ENCODE results near the gene ALK. TPM values are rescaled to one million over a fixed set of nuclear protein-coding genes. Genes with fewer than 3 reads are reported as not detected.

The ALK gene
- total and polyA plus RNA-seq, 2 donors (not counting 1 experiment from before 2014, with no cell fraction given), result not detected

DNA sequence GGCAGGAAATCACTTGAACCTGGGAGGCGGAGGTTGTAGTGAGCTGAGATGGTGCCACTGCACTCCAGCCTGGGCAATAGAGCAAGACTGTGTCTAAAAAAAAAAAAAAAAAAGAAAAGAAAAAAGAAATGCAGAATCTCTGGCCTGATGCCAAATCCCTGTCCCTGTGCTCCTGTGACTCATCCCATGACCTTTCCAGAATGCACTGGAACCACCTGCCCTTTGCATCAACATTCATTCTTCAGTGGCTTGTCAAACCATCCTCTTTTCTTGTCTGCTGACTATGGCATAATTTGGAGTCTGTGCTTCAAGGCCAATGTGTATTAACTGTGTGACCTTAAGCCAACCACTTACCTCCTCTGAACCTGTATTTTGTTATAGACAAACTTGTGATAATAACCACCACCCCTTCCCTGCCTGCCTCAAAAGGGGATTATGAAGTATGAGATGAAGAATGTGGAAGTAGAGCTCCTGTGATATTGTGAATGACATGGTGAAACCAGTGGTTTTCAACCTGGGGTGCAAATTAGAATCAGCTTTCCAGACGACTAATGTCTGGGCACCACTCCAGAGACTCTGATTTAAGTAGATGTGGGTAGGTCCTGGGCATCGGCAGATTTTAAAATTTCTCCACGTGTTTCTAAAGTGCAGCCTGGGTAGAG lies 616.9 kb downstream of the ALK start:
- Mint-ChIP-seq H3K27ac (no peak overlapping the region), H3K4me3 (no peak overlapping the region), H3K9me3 (ENCODE audit: insufficient read depth) (no peaks in the 10 kb centered on the region), H3K4me1 (no peaks in the 10 kb centered on the region), H3K27me3 (peaks cover 32% of the 10 kb centered on the region)
- Histone ChIP-seq H2AFZ (ENCODE audit: insufficient read depth, low read depth, low read length, poor library complexity, severe bottlenecking) (no peak overlapping the region), H3K4me3 (ENCODE audit: control extremely low read depth in 1 of 5, extremely low read depth in 1 of 5, insufficient read depth in 1 of 5, low read depth in 2 of 5, low read length in 4 of 5) (no peak overlapping the region), H3K4me1 (ENCODE audit: control insufficient read depth in 2 of 2, insufficient read depth in 2 of 2, low read length in 2 of 2) (no peaks in the 10 kb centered on the region), H3K36me3 (replicated peaks in 1 of 2; ENCODE audit: control extremely low read depth in 1 of 2, control insufficient read depth in 1 of 2, extremely low read depth in 1 of 2, insufficient read depth in 2 of 2, low read length in 1 of 2) (no peaks in the 10 kb centered on the region), H3K4me2 (replicated peaks; ENCODE audit: low read depth, low read length, poor library complexity, severe bottlenecking) (no peak overlapping the region), H3K27ac (ENCODE audit: low read length in 2 of 2) (no peak overlapping the region), H3K9ac (ENCODE audit: low read length) (no peak overlapping the region), H3K79me2 (ENCODE audit: control insufficient read depth, insufficient read depth, low read length) (no peaks in the 10 kb centered on the region), H3K9me3 (ENCODE audit: control extremely low read depth in 1 of 3, control insufficient read depth in 2 of 3, insufficient read depth in 1 of 3, low read length in 2 of 3) (no peaks in the 10 kb centered on the region), H4K20me1 (ENCODE audit: control insufficient read depth, insufficient read depth, low read length, poor library complexity, severe bottlenecking) (no peaks in the 10 kb centered on the region), H3K27me3 (replicated peaks in 1 of 4; ENCODE audit: control extremely low read depth in 1 of 4, control insufficient read depth in 3 of 4, insufficient read depth in 4 of 4, low read length in 3 of 4) (peaks cover 0 to 9% (median 4%) of the 10 kb centered on the region in 4 experiments)
- CTCF ChIA-PET, result no interaction called here
- DNase-seq (no peak), ATAC-seq (ENCODE audit: low read depth) (no peak)
- 60% methylated on average over 3 of the region's 4 CpGs for WGBS (ENCODE audit: insufficient coverage)
- intact Hi-C loops (cut with micrococcal nuclease), result loop anchor here (5.0 kb wide), 1 partner anchor 482 kb away; no protein-coding TSS in a partner anchor
- POLR2A ChIA-PET, result no interaction called here
- TF ChIP-seq CTCF (IDR thresholded peaks at IDR 0.05) (no peak), EZH2 (IDR thresholded peaks at IDR 0.05; ENCODE audit: borderline replicate concordance, insufficient read depth, low read depth, low read length, poor library complexity, severe bottlenecking) (no peak)

GRCh38 chr2:29296585-29296984 lies 624.8 kb downstream of the ALK start:
- ChIA-PET CTCF (no interaction called here), POLR2A (no interaction called here)
- no peaks in the 10 kb centered on the region for H4K20me1 ChIP-seq (ENCODE audit: control insufficient read depth, insufficient read depth, low read length, poor library complexity, severe bottlenecking)
- no peak overlapping the region for H3K4me2 ChIP-seq (replicated peaks; ENCODE audit: low read depth, low read length, poor library complexity, severe bottlenecking)
- no peaks in the 10 kb centered on the region for H3K9me3 ChIP-seq (ENCODE audit: control extremely low read depth in 1 of 3, control insufficient read depth in 2 of 3, insufficient read depth in 1 of 3, low read length in 2 of 3)
- H3K9ac ChIP-seq (ENCODE audit: low read length), result no peak overlapping the region
- H3K36me3 ChIP-seq (replicated peaks in 1 of 2; ENCODE audit: control extremely low read depth in 1 of 2, control insufficient read depth in 1 of 2, extremely low read depth in 1 of 2, insufficient read depth in 2 of 2, low read length in 1 of 2), result no peaks in the 10 kb centered on the region
- intact Hi-C loops (cut with micrococcal nuclease), result no loop called here
- no peak overlapping the region for H3K4me3 ChIP-seq (ENCODE audit: control extremely low read depth in 1 of 5, extremely low read depth in 1 of 5, insufficient read depth in 1 of 5, low read depth in 2 of 5, low read length in 4 of 5)
- no peak overlapping the region for H3K27ac Mint-ChIP-seq
- ATAC-seq (ENCODE audit: low read depth) (no peak), DNase-seq (no peak)
- no peak overlapping the region for H2AFZ ChIP-seq (ENCODE audit: insufficient read depth, low read depth, low read length, poor library complexity, severe bottlenecking)
- H3K27me3 ChIP-seq (replicated peaks in 1 of 4; ENCODE audit: control extremely low read depth in 1 of 4, control insufficient read depth in 3 of 4, insufficient read depth in 4 of 4, low read length in 3 of 4), result peaks cover 0 to 4% (median 1%) of the 10 kb centered on the region in 4 experiments
- TF ChIP-seq CTCF (IDR thresholded peaks at IDR 0.05), result no peak
- TF ChIP-seq EZH2 (IDR thresholded peaks at IDR 0.05; ENCODE audit: borderline replicate concordance, insufficient read depth, low read depth, low read length, poor library complexity, severe bottlenecking), result no peak
- H3K4me1 ChIP-seq (ENCODE audit: control insufficient read depth in 2 of 2, insufficient read depth in 2 of 2, low read length in 2 of 2), result no peaks in the 10 kb centered on the region
- 80% methylated on average over 9 of the region's 10 CpGs for WGBS (ENCODE audit: insufficient coverage)
- peaks cover 51% of the 10 kb centered on the region for H3K27me3 Mint-ChIP-seq
- no peak overlapping the region for H3K4me3 Mint-ChIP-seq
- no peaks in the 10 kb centered on the region for H3K4me1 Mint-ChIP-seq
- no peak overlapping the region for H3K27ac ChIP-seq (ENCODE audit: low read length in 2 of 2)
- no peaks in the 10 kb centered on the region for H3K9me3 Mint-ChIP-seq (ENCODE audit: insufficient read depth)
- no peaks in the 10 kb centered on the region for H3K79me2 ChIP-seq (ENCODE audit: control insufficient read depth, insufficient read depth, low read length)
